Spleen (tissue), 7 donors: Measurements from ENCODE around the gene WNT9A.

Experiments used
- POLR2A ChIP-seq, 3 donors: fragments of 450-650 bp; IDR thresholded peaks; one replicate each; pipeline ENCODE4 v1.5.1; 2017; ENCODE audit warnings: antibody characterized with exemption in 3 of 3, mild to moderate bottlenecking in 1 of 3
- POLR2AphosphoS5 ChIP-seq, 3 donors: sonication (generic); formaldehyde crosslinking; IDR thresholded peaks; one replicate each; pipeline ENCODE4 v1.5.1; 2017; ENCODE audit warnings: antibody characterized with exemption in 3 of 3
- TF ChIP-seq, protein P1 (sequence below), 11 experiments: fragments of 200-600 bp in 7 of 11; fragments of 450-650 bp in 4 of 11; sonication (generic) in 4 of 11; IDR thresholded peaks in 8 of 11; conservative IDR thresholded peaks in 3 of 11; 1 replicate in 7 of 11; 2 replicates in 4 of 11; pipeline versions ENCODE4 v1.4.0 to v1.8.0; 2016 to 2021; ENCODE audit warnings: antibody characterized with exemption in 11 of 11, inconsistent platforms in 4 of 11, mild to moderate bottlenecking in 1 of 11
- donor health status: DM: no; HTN: no; CAD: no; lungs with moderate emphysema.
- donor health status: DM: no; HTN: no; CAD: no.
- donor health status: DM: no; HTN: no; CAD: no.

- TF ChIP-seq, protein P1, sequence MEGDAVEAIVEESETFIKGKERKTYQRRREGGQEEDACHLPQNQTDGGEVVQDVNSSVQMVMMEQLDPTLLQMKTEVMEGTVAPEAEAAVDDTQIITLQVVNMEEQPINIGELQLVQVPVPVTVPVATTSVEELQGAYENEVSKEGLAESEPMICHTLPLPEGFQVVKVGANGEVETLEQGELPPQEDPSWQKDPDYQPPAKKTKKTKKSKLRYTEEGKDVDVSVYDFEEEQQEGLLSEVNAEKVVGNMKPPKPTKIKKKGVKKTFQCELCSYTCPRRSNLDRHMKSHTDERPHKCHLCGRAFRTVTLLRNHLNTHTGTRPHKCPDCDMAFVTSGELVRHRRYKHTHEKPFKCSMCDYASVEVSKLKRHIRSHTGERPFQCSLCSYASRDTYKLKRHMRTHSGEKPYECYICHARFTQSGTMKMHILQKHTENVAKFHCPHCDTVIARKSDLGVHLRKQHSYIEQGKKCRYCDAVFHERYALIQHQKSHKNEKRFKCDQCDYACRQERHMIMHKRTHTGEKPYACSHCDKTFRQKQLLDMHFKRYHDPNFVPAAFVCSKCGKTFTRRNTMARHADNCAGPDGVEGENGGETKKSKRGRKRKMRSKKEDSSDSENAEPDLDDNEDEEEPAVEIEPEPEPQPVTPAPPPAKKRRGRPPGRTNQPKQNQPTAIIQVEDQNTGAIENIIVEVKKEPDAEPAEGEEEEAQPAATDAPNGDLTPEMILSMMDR (IDR thresholded peaks at IDR 0.05 in 8 of 11, conservative IDR thresholded peaks at IDR 0.05 in 3 of 11): no peak
- TF ChIP-seq POLR2A (IDR thresholded peaks at IDR 0.05) (no peak), POLR2AphosphoS5 (IDR thresholded peaks at IDR 0.05) (no peak)
Measured at GRCh38 chr1:227891955-227892488, 55.7 kb downstream of the WNT9A start.
